IMR-90 (cell line): ENCODE measurements around the gene DENND10.

Experiments used
- CTCF ChIP-seq: conservative IDR thresholded peaks from 2 replicates; pipeline ENCODE4 v1.5.1; 2012; ENCODE audit warnings: mild to moderate bottlenecking, low read depth, low read length, improper control_type of control experiment
- MAZ ChIP-seq: IDR thresholded peaks from 2 replicates; pipeline ENCODE4 v1.6.1; 2012; ENCODE audit warnings: low read depth, mild to moderate bottlenecking, low read length, improper control_type of control experiment, moderate library complexity, borderline replicate concordance
- POLR2A ChIP-seq: IDR thresholded peaks from 2 replicates; pipeline ENCODE4 v1.6.1; 2012; ENCODE audit warnings: mild to moderate bottlenecking, low read depth, low read length
- RFX5 ChIP-seq: IDR thresholded peaks from 2 replicates; pipeline ENCODE4 v1.8.0; 2012; ENCODE audit warnings: low read depth, mild to moderate bottlenecking, low read length, moderate library complexity
- SMC3 ChIP-seq: fragments of 150-350 bp; IDR thresholded peaks from 2 replicates; pipeline ENCODE4 v1.6.1; 2016; ENCODE audit warnings: low read depth, mild to moderate bottlenecking, antibody characterized with exemption, low read length, moderate library complexity

- TF ChIP-seq CTCF: no peak
- TF ChIP-seq MAZ: no peak
- TF ChIP-seq SMC3: no peak
- TF ChIP-seq POLR2A: no peak
- TF ChIP-seq RFX5: no peak
Observed at GRCh38 chr10:119058010-119058409, 45.9 kb upstream of the DENND10 start.
